ENCODE measurements around the gene CSF1.

GRCh38 chr1:109874445-109874844 is 36.2 kb upstream of the CSF1 start:
- TF ChIP-seq EZH2 (IDR thresholded peaks at IDR 0.05; ENCODE audit: low read length, missing control alignments) = no peak
- TF ChIP-seq CTCF (conservative IDR thresholded peaks at IDR 0.05 in 1 of 2, IDR thresholded peaks at IDR 0.05 in 1 of 2; ENCODE audit: low read depth in 1 of 2, low read length in 2 of 2) = no peak
